OCI-LY1 (cell line): Measurements from ENCODE around the gene SOCS7.

ENCODE experiments used
- H2AFZ ChIP-seq: fragments of 200-600 bp; sonication (generic), shearing (Covaris generic); 2 replicates; pipeline ENCODE4 v1.6.0; 2014; ENCODE audit warnings: antibody characterized with exemption, mild to moderate bottlenecking, low read length
- H3F3A ChIP-seq: fragments of 200-600 bp; sonication (generic), shearing (Covaris generic); 2 replicates; pipeline ENCODE4 v1.6.0; 2014; ENCODE audit warnings: mild to moderate bottlenecking, antibody characterized with exemption, low read length, moderate library complexity; ENCODE audit not compliant: insufficient read depth
- H3K27ac ChIP-seq: fragments of 200-600 bp; sonication (generic); 2 replicates; pipeline ENCODE4 v1.5.1; 2014; ENCODE audit warnings: low read length, mixed run types, mild to moderate bottlenecking, low read depth; ENCODE audit not compliant: poor library complexity, severe bottlenecking
- H3K27me3 ChIP-seq: fragments of 200-600 bp; sonication (generic); 2 replicates; pipeline ENCODE4 v1.6.0; 2014; ENCODE audit warnings: antibody characterized with exemption, mild to moderate bottlenecking, low read length, moderate library complexity; ENCODE audit not compliant: insufficient read depth
- H3K36me3 ChIP-seq: fragments of 200-600 bp; sonication (generic); 2 replicates; pipeline ENCODE4 v1.6.1; 2014; ENCODE audit warnings: mild to moderate bottlenecking, antibody characterized with exemption, low read length, moderate library complexity, mixed read lengths; ENCODE audit not compliant: insufficient read depth
- H3K4me1 ChIP-seq: fragments of 200-600 bp; sonication (generic); 2 replicates; pipeline ENCODE4 v1.5.1; 2014; ENCODE audit warnings: mild to moderate bottlenecking, low read length, moderate library complexity; ENCODE audit not compliant: insufficient read depth, severe bottlenecking
- H3K4me2 ChIP-seq: fragments of 200-600 bp; sonication (generic), shearing (Covaris generic); 2 replicates; pipeline ENCODE4 v1.6.1; 2014; ENCODE audit warnings: low read length
- H3K4me3 ChIP-seq: fragments of 200-600 bp; sonication (generic); 2 replicates; pipeline ENCODE4 v1.5.1; 2014; ENCODE audit warnings: low read length, low read depth, mild to moderate bottlenecking, mixed read lengths; ENCODE audit not compliant: poor library complexity, severe bottlenecking
- H3K79me2 ChIP-seq: fragments of 200-600 bp; shearing (Covaris generic); 2 replicates; pipeline ENCODE4 v1.6.1; 2016; ENCODE audit warnings: mixed run types, low read length, mixed read lengths; ENCODE audit not compliant: insufficient read depth
- H3K9ac ChIP-seq: fragments of 200-600 bp; sonication (generic), shearing (Covaris generic); 2 replicates; pipeline ENCODE4 v1.6.1; 2014; ENCODE audit warnings: mild to moderate bottlenecking, low read length, mixed read lengths
- H3K9me2 ChIP-seq: fragments of 200-600 bp; sonication (generic), shearing (Covaris generic); 2 replicates; pipeline ENCODE4 v1.6.1; 2014; ENCODE audit warnings: low read depth, mild to moderate bottlenecking, low read length, mixed read lengths
- H3K9me3 ChIP-seq: fragments of 200-600 bp; shearing (Covaris generic); 2 replicates; pipeline ENCODE4 v1.6.1; 2014; ENCODE audit warnings: low read length, mixed read lengths
- H4K20me1 ChIP-seq: fragments of 200-600 bp; sonication (generic), shearing (Covaris generic); 2 replicates; pipeline ENCODE4 v1.6.0; 2016; ENCODE audit warnings: mild to moderate bottlenecking, low read length; ENCODE audit not compliant: insufficient read depth
- CTCF ChIP-seq: fragments of 200-600 bp; sonication (generic), shearing (Covaris generic); IDR thresholded peaks from 2 replicates; pipeline ENCODE4 v1.5.1; 2017; ENCODE audit warnings: mild to moderate bottlenecking, antibody characterized with exemption, low read length, moderate library complexity, mixed read lengths
- EZH2 ChIP-seq: fragments of 200-600 bp; sonication (generic), shearing (Covaris generic); IDR thresholded peaks from 2 replicates; pipeline ENCODE4 v1.8.0; 2017; ENCODE audit warnings: borderline replicate concordance, mixed run types, mild to moderate bottlenecking, antibody characterized with exemption, low read length, moderate library complexity, mixed read lengths

Gene SOCS7

GRCh38 chr17:38336838-38337237, 14.8 kb upstream of the SOCS7 start:
- Histone ChIP-seq H3K4me2 (no peak overlapping the region), H3F3A (no peaks in the 10 kb centered on the region), H2AFZ (no peak overlapping the region), H3K4me3 (no peak overlapping the region), H3K4me1 (no peaks in the 10 kb centered on the region), H4K20me1 (no peaks in the 10 kb centered on the region), H3K27ac (no peak overlapping the region), H3K9me2 (no peaks in the 10 kb centered on the region), H3K36me3 (no peaks in the 10 kb centered on the region), H3K79me2 (no peaks in the 10 kb centered on the region), H3K27me3 (no peaks in the 10 kb centered on the region), H3K9ac (no peak overlapping the region), H3K9me3 (no peaks in the 10 kb centered on the region)
- TF ChIP-seq CTCF (no peak), EZH2 (no peak)

- no peaks in the 10 kb centered on the region for H3K79me2 ChIP-seq
- H3K36me3 ChIP-seq: no peaks in the 10 kb centered on the region
- H2AFZ ChIP-seq: no peak overlapping the region
- H3K9me2 ChIP-seq: no peaks in the 10 kb centered on the region
- H4K20me1 ChIP-seq: no peaks in the 10 kb centered on the region
- no peak overlapping the region for H3K4me3 ChIP-seq
- H3K9ac ChIP-seq: no peak overlapping the region
- no peaks in the 10 kb centered on the region for H3K4me1 ChIP-seq
- no peaks in the 10 kb centered on the region for H3K27me3 ChIP-seq
- TF ChIP-seq EZH2 (no peak), CTCF (no peak)
- no peaks in the 10 kb centered on the region for H3K9me3 ChIP-seq
- H3K27ac ChIP-seq: no peak overlapping the region
- H3F3A ChIP-seq: no peaks in the 10 kb centered on the region
- no peak overlapping the region for H3K4me2 ChIP-seq
These were observed 13.6 kb upstream of the SOCS7 start for GRCh38 chr17:38338053-38338452.

DNA sequence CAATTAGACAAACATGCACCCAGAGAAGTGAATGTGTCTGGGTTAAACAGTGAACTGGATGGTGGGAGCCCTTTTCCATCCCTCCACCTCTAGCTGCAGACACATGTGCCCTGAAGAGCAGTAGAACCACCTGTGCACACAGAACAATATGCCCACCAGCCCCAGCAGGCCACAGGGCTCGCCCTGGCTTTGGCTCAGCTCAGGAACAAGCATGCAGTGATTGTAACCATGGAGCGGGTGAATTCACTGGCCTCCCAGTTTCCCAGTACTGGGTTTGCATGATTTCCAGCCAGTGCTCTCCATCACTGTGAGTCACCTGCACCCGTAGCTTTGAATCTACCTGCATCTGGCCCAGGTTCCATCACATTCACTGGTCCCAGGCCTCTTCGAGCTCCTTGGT, 13.1 kb upstream of the SOCS7 start:
- H4K20me1 ChIP-seq: no peaks in the 10 kb centered on the region
- no peak overlapping the region for H3K4me2 ChIP-seq
- no peaks in the 10 kb centered on the region for H3K9me2 ChIP-seq
- no peaks in the 10 kb centered on the region for H3K79me2 ChIP-seq
- no peak overlapping the region for H3K4me3 ChIP-seq
- H3K36me3 ChIP-seq: no peaks in the 10 kb centered on the region
- H3K9ac ChIP-seq: no peak overlapping the region
- no peaks in the 10 kb centered on the region for H3F3A ChIP-seq
- H2AFZ ChIP-seq: no peak overlapping the region
- TF ChIP-seq CTCF: no peak
- TF ChIP-seq EZH2: no peak
- H3K27ac ChIP-seq: no peak overlapping the region
- no peaks in the 10 kb centered on the region for H3K9me3 ChIP-seq
- H3K4me1 ChIP-seq: no peaks in the 10 kb centered on the region
- no peaks in the 10 kb centered on the region for H3K27me3 ChIP-seq
